ENCODE results near the gene WASF2.
"Not testable (repeated sequence)": the region's sequence is repeated elsewhere in the genome, so short reads cannot be mapped to it uniquely, and the experiment has no call there.

WASF2 gene
- long read RNA-seq, donor 1, full-length matches to known transcripts = 13 of 41 reads
- long read RNA-seq, donor 1, partial matches to known transcripts = 28 of 41 reads
- long read RNA-seq, donor 1, other reads (novel, unspliced or antisense) = 0 of 41 reads
- long read RNA-seq, donor 2, full-length matches to known transcripts = 5 of 20 reads
- long read RNA-seq, donor 2, partial matches to known transcripts = 15 of 20 reads
- long read RNA-seq, donor 2, other reads (novel, unspliced or antisense) = 0 of 20 reads
- long read RNA-seq, donor 3, full-length matches to known transcripts = 6 of 35 reads
- long read RNA-seq, donor 3, partial matches to known transcripts = 29 of 35 reads
- long read RNA-seq, donor 3, other reads (novel, unspliced or antisense) = 0 of 35 reads
- long read RNA-seq, donor 4, full-length matches to known transcripts = 12 of 79 reads
- long read RNA-seq, donor 4, partial matches to known transcripts = 67 of 79 reads
- long read RNA-seq, donor 4, other reads (novel, unspliced or antisense) = 0 of 79 reads
- long read RNA-seq, donor 5, full-length matches to known transcripts = 19 of 57 reads
- long read RNA-seq, donor 5, partial matches to known transcripts = 38 of 57 reads
- long read RNA-seq, donor 5, other reads (novel, unspliced or antisense) = 0 of 57 reads
- long read RNA-seq, donor 6, full-length matches to known transcripts = 16 of 108 reads
- long read RNA-seq, donor 6, partial matches to known transcripts = 92 of 108 reads
- long read RNA-seq, donor 6, other reads (novel, unspliced or antisense) = 0 of 108 reads
- long read RNA-seq, donor 7, full-length matches to known transcripts = 8 of 172 reads
- long read RNA-seq, donor 7, partial matches to known transcripts = 164 of 172 reads
- long read RNA-seq, donor 7, other reads (novel, unspliced or antisense) = 0 of 172 reads
- long read RNA-seq, donor 8, full-length matches to known transcripts = 11 of 77 reads
- long read RNA-seq, donor 8, partial matches to known transcripts = 66 of 77 reads
- long read RNA-seq, donor 8, other reads (novel, unspliced or antisense) = 0 of 77 reads

- peak; percentile 97 for DNase-seq
These were observed at the start of gene WASF2 for GRCh38 chr1:27489973-27490741. TSS of gene WASF2 (minus strand) at chr1:27490167. CDS start at chr1:27428890, 61,277 bp downstream.

- no peak for DNase-seq
These were observed 48.8 kb upstream of the WASF2 start for GRCh38 chr1:27538793-27539192.

- not testable (repeated sequence) for DNase-seq
These were observed 48.3 kb upstream of the WASF2 start for GRCh38 chr1:27538305-27538676.

- DNase-seq = no peak
These were observed 46.8 kb upstream of the WASF2 start for GRCh38 chr1:27536767-27537166.

GRCh38 chr1:27536010-27536757 lies 46.2 kb upstream of the WASF2 start:
- no peak for DNase-seq

- no peak for DNase-seq
These were observed 45.4 kb upstream of the WASF2 start for GRCh38 chr1:27535386-27535785.

GRCh38 chr1:27531959-27532685 lies 42.2 kb upstream of the WASF2 start:
- DNase-seq = no peak

- DNase-seq = no peak
These were observed 40.2 kb upstream of the WASF2 start for GRCh38 chr1:27530192-27530591.

- DNase-seq = no peak
These were observed 39.7 kb upstream of the WASF2 start for GRCh38 chr1:27529704-27530018.

GRCh38 chr1:27528818-27529703 lies 39.1 kb upstream of the WASF2 start:
- peak; percentile 86 for DNase-seq

GRCh38 chr1:27527890-27528817 lies 38.2 kb upstream of the WASF2 start:
- peak; percentile 94 for DNase-seq

GRCh38 chr1:27527223-27527889 lies 37.4 kb upstream of the WASF2 start:
- peak; percentile 79 for DNase-seq

- peak; percentile 83 for DNase-seq
These were observed 36.7 kb upstream of the WASF2 start for GRCh38 chr1:27526569-27527222.

- DNase-seq = peak; percentile 66
These were observed 35.6 kb upstream of the WASF2 start for GRCh38 chr1:27525296-27526272.

GRCh38 chr1:27523337-27524020 lies 33.5 kb upstream of the WASF2 start:
- DNase-seq = no peak

Data from right kidney (tissue), 9 donors.